HepG2 (cell line): ENCODE measurements around the gene LIF. TPM values are rescaled to one million over a fixed set of nuclear protein-coding genes. Genes with fewer than 3 reads are reported as not detected.
A peak's percentile ranks its signal among the peaks of the same experiment; 100 is the strongest.

ENCODE experiments used
- ATAC-seq: fragments of 200-7000 bp; cut with Tn5 transposase; 3 replicates; pipeline ENCODE4 v1.9.1; 2020; ENCODE audit warnings: mild to moderate bottlenecking, moderate library complexity
- BruUV-seq: library from RNA; stranded (reverse); fragments of 400-500 nt; replicated peaks from 2 replicates; lab custom pipeline; 2021; lab: Mats Ljungman, UMichigan
- CTCF ChIA-PET: fragments of 300-600 bp; formaldehyde crosslinking; extraction: SDS; loops from one replicate; lab custom pipeline; 2021; ENCODE audit warnings: low total read pairs, inconsistent platforms, low intra/inter-chr PET ratio; lab: Yijun Ruan, JAX
- POLR2A ChIA-PET: fragments of 350-600 bp; sonication (Branson Sonifier 250); formaldehyde crosslinking; loops from one replicate; lab custom pipeline; 2020; ENCODE audit warnings: antibody characterized with exemption, inconsistent platforms; lab: Yijun Ruan, JAX
- DNase-seq: peaks from one replicate; pipeline ENCODE4 v3.0.0-alpha.2; 2015; ENCODE audit warnings: low spot score
- FAIRE-seq: peaks from 3 replicates; lab custom pipeline; 2011; peaks lifted over from hg19 to GRCh38; lab: Jason Lieb, UNC
- H2AFZ ChIP-seq: one replicate; pipeline ENCODE4 v1.6.1; 2011; ENCODE audit warnings: low read length, inconsistent platforms
- H3K27ac ChIP-seq: fragments of 300-600 bp; 3 replicates; pipeline ENCODE4 v1.8.0; 2011; ENCODE audit warnings: mixed run types, mild to moderate bottlenecking, mixed read lengths, low read length, inconsistent platforms; ENCODE audit not compliant: insufficient read depth; ENCODE audit errors: extremely low read length
- H3K27me3 ChIP-seq, 2 experiments: fragments of 200-600 bp in 1 of 2; 2 replicates in 1 of 2; 3 replicates in 1 of 2; pipeline versions ENCODE4 v1.6.0 to v1.8.0; 2011; ENCODE audit warnings: low read length in 2 of 2, mild to moderate bottlenecking in 2 of 2, moderate library complexity in 2 of 2, inconsistent platforms in 1 of 2; ENCODE audit not compliant: insufficient read depth in 2 of 2, control insufficient read depth in 1 of 2
- H3K36me3 ChIP-seq, 2 experiments: fragments of 200-600 bp in 1 of 2; replicated peaks in 1 of 2; 2 replicates in 1 of 2; 3 replicates in 1 of 2; pipeline versions ENCODE4 v1.5.1 to v1.8.0; 2011; ENCODE audit warnings: low read length in 2 of 2, inconsistent platforms in 1 of 2; ENCODE audit not compliant: insufficient read depth in 2 of 2, control insufficient read depth in 1 of 2
- H3K4me1 ChIP-seq: 2 replicates; pipeline ENCODE4 v1.5.1; 2012; ENCODE audit warnings: low read length, inconsistent platforms; ENCODE audit not compliant: insufficient read depth
- H3K4me2 ChIP-seq: 2 replicates; pipeline ENCODE4 v1.6.0; 2011; ENCODE audit warnings: low read depth, low read length, inconsistent platforms
- H3K4me3 ChIP-seq, 3 experiments: fragments of 200-600 bp in 1 of 3; sonication (generic), shearing (Covaris generic) in 1 of 3; replicated peaks in 1 of 3; 2 replicates each; pipeline ENCODE4 v1.5.1; 2011 to 2016; ENCODE audit warnings: low read length in 3 of 3, inconsistent platforms in 2 of 3, low read depth in 2 of 3, mild to moderate bottlenecking in 2 of 3, control low read depth in 1 of 3, mixed read lengths in 1 of 3; ENCODE audit not compliant: insufficient read depth in 1 of 3
- H3K79me2 ChIP-seq: one replicate; pipeline ENCODE4 v1.6.1; 2011; ENCODE audit warnings: low read length, inconsistent platforms; ENCODE audit not compliant: insufficient read depth
- H3K9ac ChIP-seq: 2 replicates; pipeline ENCODE4 v1.6.0; 2011; ENCODE audit warnings: mild to moderate bottlenecking, low read depth, low read length, inconsistent platforms; ENCODE audit not compliant: insufficient read depth
- H3K9me3 ChIP-seq: 2 replicates; pipeline ENCODE4 v1.5.1; 2012; ENCODE audit warnings: mild to moderate bottlenecking, low read length
- H4K20me1 ChIP-seq: 2 replicates; pipeline ENCODE4 v1.6.0; 2011; ENCODE audit warnings: inconsistent platforms, mild to moderate bottlenecking, low read length, moderate library complexity; ENCODE audit not compliant: insufficient read depth
- ATRX ChIP-seq: sonication (generic); formaldehyde crosslinking; IDR thresholded peaks from 2 replicates; pipeline ENCODE4 v1.4.0; 2020; ENCODE audit warnings: missing genetic modification reagents, borderline replicate concordance
- BRD4 ChIP-seq: sonication (generic); formaldehyde crosslinking; IDR thresholded peaks from 2 replicates; pipeline ENCODE4 v1.4.0; 2020; ENCODE audit warnings: missing genetic modification reagents
- E2F2 ChIP-seq: sonication (generic); formaldehyde crosslinking; IDR thresholded peaks from 2 replicates; pipeline ENCODE4 v1.4.0; 2020; ENCODE audit warnings: missing genetic modification reagents, borderline replicate concordance
- HOXD1 ChIP-seq: sonication (generic); formaldehyde crosslinking; IDR thresholded peaks from 2 replicates; pipeline ENCODE4 v1.5.0; 2020; ENCODE audit warnings: missing genetic modification reagents
- LCORL ChIP-seq, 2 experiments: fragments of 450-650 bp in 1 of 2; sonication (generic) in 1 of 2; formaldehyde crosslinking in 1 of 2; IDR thresholded peaks; 2 replicates each; pipeline versions ENCODE4 v1.5.0 to v1.6.1; 2017 to 2020; ENCODE audit warnings: antibody characterized with exemption in 1 of 2, missing genetic modification reagents in 1 of 2
- TEAD3 ChIP-seq: optimal IDR thresholded peaks from 2 replicates; pipeline ENCODE3; 2016; ENCODE audit warnings: borderline replicate concordance
- ZNF780A ChIP-seq: sonication (generic); formaldehyde crosslinking; IDR thresholded peaks from 2 replicates; pipeline ENCODE4 v1.8.0; 2022; ENCODE audit warnings: mild to moderate bottlenecking, missing genetic modification reagents, moderate library complexity
- ZNF891 ChIP-seq: sonication (generic); formaldehyde crosslinking; IDR thresholded peaks from 2 replicates; pipeline ENCODE4 v1.5.0; 2020; ENCODE audit warnings: mild to moderate bottlenecking, missing genetic modification reagents
- WGBS: methylation state at CpG from one replicate; pipeline ENCODE4 v1.1.6; 2017; ENCODE audit warnings: low lambda C conversion rate; 5-methylcytosine and 5-hydroxymethylcytosine counted together
- in situ Hi-C: cut with HindIII; loops from 2 replicates; pipeline ENCODE4 v1.10.0; 2017; ENCODE audit warnings: low pct_unique_long_range_greater_than_20kb; ENCODE audit not compliant: extremely low pct_ligation_motif_present
- intact Hi-C: fragments of 100-400 bp; cut with micrococcal nuclease; formaldehyde crosslinking; loops from one replicate; pipeline ENCODE4 v1.10.0; 2022; ENCODE audit not compliant: unreplicated experiment
- polyA plus RNA-seq, 8 experiments: library from polyadenylated mRNA; depleted of rRNA in 3 of 8; stranded (reverse) in 7 of 8; unstranded in 1 of 8; fragments of >200 nt; fragmentation: Illumina TruSeq in 4 of 8; extraction: Trizol in 4 of 8; gene quantifications; 2 replicates each; pipeline versions ENCODE4 v1.2.1 to v1.2.3, GENCODE V29; 2011 to 2016; ENCODE audit warnings: low read depth in 4 of 8, missing spikeins in 1 of 8, mixed read lengths in 1 of 8; ENCODE audit not compliant: insufficient read depth in 1 of 8
- total RNA-seq, 5 experiments: library from RNA; depleted of rRNA; stranded (reverse); fragments of >200 nt; fragmentation: Illumina TruSeq; extraction: Trizol; gene quantifications; 2 replicates each; pipeline ENCODE4 v1.2.3, GENCODE V29; 2016; ENCODE audit warnings: low read depth in 1 of 5

LIF gene
- total and polyA plus RNA-seq, 2 of the 13 experiments (the other 11 are each of a cell fraction or from before 2014, with no cell fraction given) = 3.6 to 8.5 TPM

DNA sequence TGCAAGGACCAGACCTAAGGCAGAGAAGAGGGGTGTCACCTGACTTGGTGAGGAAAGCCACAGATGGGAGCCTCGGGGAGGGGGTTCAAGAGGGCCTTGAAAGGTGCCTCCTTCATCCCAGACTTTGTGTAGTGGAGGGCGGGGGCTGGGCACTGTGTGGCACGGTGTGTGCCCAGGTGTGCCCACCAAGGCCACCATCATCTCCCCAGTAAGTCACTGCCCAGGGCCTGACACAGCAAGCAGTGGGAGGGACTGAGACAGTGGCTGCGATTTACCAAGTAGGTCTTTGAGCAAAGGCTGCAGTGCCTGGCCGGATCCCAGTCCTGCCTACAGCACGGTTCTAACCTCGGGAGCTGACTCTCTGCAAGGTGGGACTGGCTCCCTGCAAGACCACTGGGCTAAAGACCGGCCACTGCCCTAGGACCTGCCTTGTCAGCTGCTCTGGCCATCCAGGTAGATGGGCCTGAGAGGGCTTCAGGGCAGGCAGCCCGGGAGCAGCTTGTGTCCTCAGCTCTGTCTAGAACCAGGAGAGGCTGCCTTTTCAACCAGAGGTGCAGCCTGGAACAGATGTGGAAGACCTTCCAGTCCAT is 18.7 kb upstream of the LIF start:
- TF ChIP-seq ATRX (CRISPR knock-in tag) = no peak
- no peak for TF ChIP-seq ZNF891 (CRISPR knock-in tag)
- no peak for TF ChIP-seq HOXD1
- TF ChIP-seq ZNF780A (CRISPR knock-in tag) = no peak
- TF ChIP-seq BRD4 (CRISPR knock-in tag) = no peak
- TF ChIP-seq TEAD3 (CRISPR knock-in tag) = no peak
- no peak for TF ChIP-seq LCORL (IDR thresholded peaks at IDR 0.05)
- TF ChIP-seq LCORL (CRISPR knock-in tag; IDR thresholded peaks at IDR 0.05) = no peak
- TF ChIP-seq E2F2 = no peak
- in situ Hi-C loops = loop anchor here (10.0 kb wide), 1 partner anchor 220 kb away; no protein-coding TSS in a partner anchor
- no TSS peak for BruUV-seq
- peaks cover 27% of the 10 kb centered on the region for H3K4me1 ChIP-seq
- FAIRE-seq (no peak), DNase-seq (no peak), ATAC-seq (peak; percentile 18; the same call in 2 of the 3 replicates)
- no peak overlapping the region for H3K4me3 ChIP-seq
- peaks cover 9 to 40% of the 10 kb centered on the region in 2 experiments for H3K27me3 ChIP-seq
- intact Hi-C loops = no loop called here
- H3K27ac ChIP-seq = no peak overlapping the region
- no peaks in the 10 kb centered on the region for H3K79me2 ChIP-seq
- no peak overlapping the region for H2AFZ ChIP-seq
- H3K4me2 ChIP-seq = no peak overlapping the region
- CTCF ChIA-PET = no interaction called here
- H3K36me3 ChIP-seq = no peaks in the 10 kb centered on the region
- H3K9ac ChIP-seq = no peak overlapping the region
- POLR2A ChIA-PET = no interaction called here
- H4K20me1 ChIP-seq = no peaks in the 10 kb centered on the region
- H3K9me3 ChIP-seq = no peaks in the 10 kb centered on the region
- WGBS = 18% methylated on average over 2 of the region's 9 CpGs
